Bronchial epithelial cell (primary cell): ENCODE results near the gene WDR75. TPM values are rescaled to one million over a fixed set of nuclear protein-coding genes. Genes with fewer than 3 reads are reported as not detected.

Source experiments
- DNase-seq: peaks from one replicate; pipeline ENCODE4 v3.0.0-alpha.2; 2010; ENCODE audit warnings: low read depth
- FAIRE-seq: peaks from 2 replicates; lab custom pipeline; 2011; peaks lifted over from hg19 to GRCh38; lab: Jason Lieb, UNC
- H3K27me3 ChIP-seq: 2 replicates; pipeline ENCODE4 v1.5.1; 2011; ENCODE audit warnings: low read length; ENCODE audit not compliant: control insufficient read depth, insufficient read depth
- H3K36me3 ChIP-seq: 2 replicates; pipeline ENCODE4 v1.5.1; 2011; ENCODE audit warnings: low read length; ENCODE audit not compliant: control insufficient read depth, insufficient read depth
- H3K4me3 ChIP-seq: 2 replicates; pipeline ENCODE4 v1.5.1; 2011; ENCODE audit warnings: mild to moderate bottlenecking, low read depth, low read length, control low read depth
- total RNA-seq: library from RNA; depleted of rRNA; stranded (reverse); fragments of >200 nt; gene quantifications from 2 replicates; pipeline ENCODE4 v1.2.1, GENCODE V29; 2014
- TF ChIP-seq, protein P1 (sequence below): IDR thresholded peaks from 2 replicates; pipeline ENCODE4 v1.5.1; 2011; ENCODE audit warnings: mild to moderate bottlenecking, moderate library complexity, low read length, control low read depth, inconsistent platforms; ENCODE audit not compliant: insufficient read depth, severe bottlenecking

WDR75 gene
- total RNA-seq, 1 donor from 2014 or later = 41.1 TPM

DNA sequence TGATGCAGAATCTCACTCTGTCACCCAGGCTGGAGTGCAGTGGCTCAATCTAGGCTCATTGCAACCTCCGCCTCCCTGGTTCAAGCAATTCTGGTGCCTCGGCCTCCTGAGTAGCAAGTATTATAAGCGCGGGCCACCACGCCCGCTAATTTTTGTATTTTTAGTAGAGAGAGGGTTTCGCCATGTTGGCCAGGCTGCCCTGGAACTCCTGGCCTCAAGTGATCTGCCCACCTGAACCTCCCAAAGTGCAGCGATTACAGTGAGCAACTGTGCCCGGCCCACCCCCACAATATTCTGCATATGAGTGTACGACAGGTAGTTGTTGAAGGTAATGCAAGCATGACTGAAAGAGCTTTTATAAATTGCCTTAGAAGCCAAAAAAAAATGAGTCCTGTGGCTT lies 1.2 kb downstream of the WDR75 start:
- Histone ChIP-seq H3K36me3 (no peaks in the 10 kb centered on the region), H3K27me3 (no peaks in the 10 kb centered on the region), H3K4me3 (peak overlapping the region; percentile 75)
- FAIRE-seq (no peak), DNase-seq (no peak)
- TF ChIP-seq, protein P1, sequence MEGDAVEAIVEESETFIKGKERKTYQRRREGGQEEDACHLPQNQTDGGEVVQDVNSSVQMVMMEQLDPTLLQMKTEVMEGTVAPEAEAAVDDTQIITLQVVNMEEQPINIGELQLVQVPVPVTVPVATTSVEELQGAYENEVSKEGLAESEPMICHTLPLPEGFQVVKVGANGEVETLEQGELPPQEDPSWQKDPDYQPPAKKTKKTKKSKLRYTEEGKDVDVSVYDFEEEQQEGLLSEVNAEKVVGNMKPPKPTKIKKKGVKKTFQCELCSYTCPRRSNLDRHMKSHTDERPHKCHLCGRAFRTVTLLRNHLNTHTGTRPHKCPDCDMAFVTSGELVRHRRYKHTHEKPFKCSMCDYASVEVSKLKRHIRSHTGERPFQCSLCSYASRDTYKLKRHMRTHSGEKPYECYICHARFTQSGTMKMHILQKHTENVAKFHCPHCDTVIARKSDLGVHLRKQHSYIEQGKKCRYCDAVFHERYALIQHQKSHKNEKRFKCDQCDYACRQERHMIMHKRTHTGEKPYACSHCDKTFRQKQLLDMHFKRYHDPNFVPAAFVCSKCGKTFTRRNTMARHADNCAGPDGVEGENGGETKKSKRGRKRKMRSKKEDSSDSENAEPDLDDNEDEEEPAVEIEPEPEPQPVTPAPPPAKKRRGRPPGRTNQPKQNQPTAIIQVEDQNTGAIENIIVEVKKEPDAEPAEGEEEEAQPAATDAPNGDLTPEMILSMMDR = no peak

- H3K27me3 ChIP-seq = no peaks in the 10 kb centered on the region
- H3K4me3 ChIP-seq = no peak overlapping the region
- DNase-seq = peak; percentile 31
- TF ChIP-seq, protein P1 = no peak
- H3K36me3 ChIP-seq = peaks cover 3% of the 10 kb centered on the region
- no peak for FAIRE-seq
Observed at GRCh38 chr2:189444322-189444721, 3.0 kb downstream of the WDR75 start.

DNA sequence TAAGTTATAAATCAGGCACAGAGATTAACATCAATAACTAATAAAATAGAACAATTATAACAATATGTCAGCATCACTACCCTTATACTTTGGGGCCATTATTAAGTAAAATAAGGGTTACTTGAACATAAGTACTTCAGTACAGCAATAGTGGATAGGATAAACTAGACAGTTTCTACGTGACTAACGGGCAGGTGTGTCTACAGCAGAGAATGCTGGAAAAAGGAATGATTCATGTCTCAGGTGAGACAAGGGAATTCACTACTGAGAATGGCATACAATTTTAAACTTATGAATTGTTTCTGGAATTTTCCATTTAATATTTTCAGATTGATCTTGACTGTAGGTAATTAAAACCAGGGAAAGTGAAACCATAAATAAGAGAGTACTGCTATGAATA lies 5.5 kb downstream of the WDR75 start:
- Histone ChIP-seq H3K4me3 (no peak overlapping the region), H3K27me3 (no peaks in the 10 kb centered on the region), H3K36me3 (peaks cover 5% of the 10 kb centered on the region)
- peak; percentile 60 for DNase-seq
- TF ChIP-seq, protein P1 = no peak
- no peak for FAIRE-seq

DNA sequence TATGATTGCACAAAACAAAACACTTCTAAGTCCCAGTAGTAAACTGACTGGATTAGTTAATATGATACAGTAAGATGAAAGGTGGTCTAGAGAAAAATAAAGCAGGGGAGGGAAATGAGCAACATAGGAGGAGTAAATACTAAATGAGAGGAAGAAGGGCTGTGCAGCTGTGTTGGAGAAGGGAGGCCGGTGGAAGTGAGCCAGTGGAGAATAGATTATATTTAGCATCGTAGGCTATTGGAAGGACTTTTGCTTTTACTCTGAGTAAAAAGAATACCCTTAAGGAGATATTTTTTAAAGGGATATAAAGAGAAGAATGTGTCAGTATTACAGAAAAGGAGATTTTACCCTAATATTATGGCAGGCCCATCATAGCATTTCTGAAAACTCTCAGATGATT lies 12.7 kb downstream of the WDR75 start:
- no peak for FAIRE-seq
- TF ChIP-seq, protein P1 = no peak

GRCh38 chr2:189465076-189465475 lies 23.8 kb downstream of the WDR75 start:
- H3K4me3 ChIP-seq = no peak overlapping the region
- no peaks in the 10 kb centered on the region for H3K27me3 ChIP-seq
- TF ChIP-seq, protein P1 = no peak
- peaks cover 11% of the 10 kb centered on the region for H3K36me3 ChIP-seq
- FAIRE-seq = no peak
- DNase-seq = no peak

More for the DNA sequence above, 12.7 kb downstream of the WDR75 start:
- peaks cover 10% of the 10 kb centered on the region for H3K36me3 ChIP-seq
- H3K4me3 ChIP-seq = no peak overlapping the region
- H3K27me3 ChIP-seq = no peaks in the 10 kb centered on the region
- DNase-seq = no peak

GRCh38 chr2:189465478-189465877 lies 24.2 kb downstream of the WDR75 start:
- TF ChIP-seq, protein P1 = no peak
- Histone ChIP-seq H3K4me3 (no peak overlapping the region), H3K36me3 (peaks cover 10% of the 10 kb centered on the region), H3K27me3 (no peaks in the 10 kb centered on the region)
- FAIRE-seq = no peak
- no peak for DNase-seq
